MM.1S (cell line): ENCODE data around the gene STAT3.

Experiments used
- DNase-seq: peaks from one replicate; pipeline ENCODE4 v3.0.0-alpha.2; 2015
- H2AFZ ChIP-seq: fragments of 300-600 bp; sonication (generic); 2 replicates; pipeline ENCODE4 v1.6.0; 2016; ENCODE audit warnings: antibody characterized with exemption, low read length
- H3F3A ChIP-seq: fragments of 300-600 bp; sonication (generic); 2 replicates; pipeline ENCODE4 v1.6.1; 2016; ENCODE audit warnings: mild to moderate bottlenecking, antibody characterized with exemption, low read length, moderate library complexity, mixed read lengths; ENCODE audit not compliant: insufficient read depth
- H3K27ac ChIP-seq: fragments of 300-600 bp; sonication (generic); 2 replicates; pipeline ENCODE4 v1.5.1; 2016; ENCODE audit warnings: mild to moderate bottlenecking, low read length
- H3K27me3 ChIP-seq: fragments of 300-600 bp; sonication (generic); replicated peaks from 2 replicates; pipeline ENCODE4 v1.6.0; 2016; ENCODE audit warnings: low read length; ENCODE audit not compliant: insufficient read depth
- H3K36me3 ChIP-seq: fragments of 300-600 bp; sonication (generic); replicated peaks from 2 replicates; pipeline ENCODE4 v1.6.1; 2016; ENCODE audit warnings: mild to moderate bottlenecking, low read length, mixed read lengths; ENCODE audit not compliant: insufficient read depth
- H3K4me1 ChIP-seq: fragments of 300-600 bp; sonication (generic); 2 replicates; pipeline ENCODE4 v1.6.1; 2016; ENCODE audit warnings: low read length, mixed read lengths
- H3K4me2 ChIP-seq: fragments of 300-600 bp; sonication (generic); 2 replicates; pipeline ENCODE4 v1.6.0; 2016; ENCODE audit warnings: low read depth, low read length
- H3K4me3 ChIP-seq: fragments of 300-600 bp; sonication (generic); 2 replicates; pipeline ENCODE4 v1.5.1; 2016; ENCODE audit warnings: low read length, mixed read lengths
- H3K79me2 ChIP-seq: fragments of 300-600 bp; sonication (generic); 2 replicates; pipeline ENCODE4 v1.6.1; 2016; ENCODE audit warnings: mixed run types, low read length, mixed read lengths
- H3K9ac ChIP-seq: fragments of 300-600 bp; sonication (generic); 2 replicates; pipeline ENCODE4 v1.6.1; 2016; ENCODE audit warnings: low read length, mixed read lengths
- H3K9me2 ChIP-seq: fragments of 300-600 bp; sonication (generic); replicated peaks from 2 replicates; pipeline ENCODE4 v1.6.1; 2016; ENCODE audit warnings: mild to moderate bottlenecking, low read length, mixed read lengths; ENCODE audit not compliant: insufficient read depth
- H3K9me3 ChIP-seq: fragments of 300-600 bp; sonication (generic); replicated peaks from 2 replicates; pipeline ENCODE4 v1.6.1; 2016; ENCODE audit warnings: mild to moderate bottlenecking, low read length, mixed read lengths; ENCODE audit not compliant: insufficient read depth
- H4K20me1 ChIP-seq: fragments of 300-600 bp; sonication (generic); 2 replicates; pipeline ENCODE4 v1.6.1; 2016; ENCODE audit warnings: mild to moderate bottlenecking, low read length, moderate library complexity, mixed read lengths; ENCODE audit not compliant: insufficient read depth
- CTCF ChIP-seq: fragments of 300-600 bp; sonication (generic); IDR thresholded peaks from 2 replicates; pipeline ENCODE4 v1.5.1; 2016; ENCODE audit warnings: antibody characterized with exemption, low read length, mixed read lengths
- EZH2 ChIP-seq: fragments of 300-600 bp; sonication (generic); optimal IDR thresholded peaks from 2 replicates; pipeline ENCODE3; 2017; ENCODE audit warnings: low read depth, mild to moderate bottlenecking, antibody characterized with exemption, low read length, mixed read lengths
- EZH2phosphoT487 ChIP-seq: fragments of 300-600 bp; sonication (generic); IDR thresholded peaks from 2 replicates; pipeline ENCODE4 v1.6.1; 2018; ENCODE audit warnings: antibody characterized with exemption, low read length

STAT3 gene

GRCh38 chr17:42345396-42346073, 42.7 kb downstream of the STAT3 start:
- H3K4me3 ChIP-seq: no peak overlapping the region
- H3K9me3 ChIP-seq: no peaks in the 10 kb centered on the region
- no peaks in the 10 kb centered on the region for H3K9me2 ChIP-seq
- H2AFZ ChIP-seq: no peak overlapping the region
- no peak overlapping the region for H3K4me2 ChIP-seq
- H3K27ac ChIP-seq: no peak overlapping the region
- no peak for TF ChIP-seq EZH2phosphoT487
- no peak for TF ChIP-seq CTCF
- no peak for TF ChIP-seq EZH2
- no peaks in the 10 kb centered on the region for H3K36me3 ChIP-seq
- no peaks in the 10 kb centered on the region; the same call in 1 of the 2 replicates for H3F3A ChIP-seq
- DNase-seq: no peak
- H3K9ac ChIP-seq: no peak overlapping the region
- no peaks in the 10 kb centered on the region for H4K20me1 ChIP-seq
- H3K27me3 ChIP-seq: no peaks in the 10 kb centered on the region
- no peaks in the 10 kb centered on the region for H3K79me2 ChIP-seq
- H3K4me1 ChIP-seq: peaks cover 10% of the 10 kb centered on the region

- H3K27ac ChIP-seq: no peak overlapping the region
- peaks cover 15% of the 10 kb centered on the region for H3K4me1 ChIP-seq
- H3K79me2 ChIP-seq: no peaks in the 10 kb centered on the region
- DNase-seq: no peak
- no peaks in the 10 kb centered on the region for H3K36me3 ChIP-seq
- H3K4me2 ChIP-seq: no peak overlapping the region
- H4K20me1 ChIP-seq: no peaks in the 10 kb centered on the region
- H3F3A ChIP-seq: no peaks in the 10 kb centered on the region; the same call in 1 of the 2 replicates
- no peak for TF ChIP-seq EZH2phosphoT487
- TF ChIP-seq CTCF: no peak
- no peak for TF ChIP-seq EZH2
- H3K9me3 ChIP-seq: no peaks in the 10 kb centered on the region
- H2AFZ ChIP-seq: no peak overlapping the region
- no peak overlapping the region for H3K4me3 ChIP-seq
- no peak overlapping the region for H3K9ac ChIP-seq
- no peaks in the 10 kb centered on the region for H3K27me3 ChIP-seq
- no peaks in the 10 kb centered on the region for H3K9me2 ChIP-seq
These were observed 45.8 kb downstream of the STAT3 start for GRCh38 chr17:42342242-42343008.

- no peaks in the 10 kb centered on the region for H4K20me1 ChIP-seq
These were observed 46.7 kb downstream of the STAT3 start for GRCh38 chr17:42341568-42341967.

More at GRCh38 chr17:42341568-42341967, 46.7 kb downstream of the STAT3 start:
- no peaks in the 10 kb centered on the region for H3K9me3 ChIP-seq
- TF ChIP-seq CTCF (no peak), EZH2phosphoT487 (no peak), EZH2 (no peak)
- no peak overlapping the region for H3K4me3 ChIP-seq
- H3K9ac ChIP-seq: no peak overlapping the region
- no peaks in the 10 kb centered on the region for H3K9me2 ChIP-seq
- no peak for DNase-seq
- H3K27me3 ChIP-seq: no peaks in the 10 kb centered on the region
- peaks cover 15% of the 10 kb centered on the region for H3K4me1 ChIP-seq
- no peak overlapping the region for H3K27ac ChIP-seq
- no peak overlapping the region for H2AFZ ChIP-seq
- H3K4me2 ChIP-seq: no peak overlapping the region
- H3K36me3 ChIP-seq: no peaks in the 10 kb centered on the region
- no peaks in the 10 kb centered on the region for H3K79me2 ChIP-seq
- no peaks in the 10 kb centered on the region; the same call in 1 of the 2 replicates for H3F3A ChIP-seq
